Measurements from ENCODE around the gene PHYH. TPM values are rescaled to one million over a fixed set of nuclear protein-coding genes. Genes with fewer than 3 reads are reported as not detected.

PHYH gene
- total RNA-seq, 2 experiments from 2014 or later = 6.9 to 15.1 TPM

DNA sequence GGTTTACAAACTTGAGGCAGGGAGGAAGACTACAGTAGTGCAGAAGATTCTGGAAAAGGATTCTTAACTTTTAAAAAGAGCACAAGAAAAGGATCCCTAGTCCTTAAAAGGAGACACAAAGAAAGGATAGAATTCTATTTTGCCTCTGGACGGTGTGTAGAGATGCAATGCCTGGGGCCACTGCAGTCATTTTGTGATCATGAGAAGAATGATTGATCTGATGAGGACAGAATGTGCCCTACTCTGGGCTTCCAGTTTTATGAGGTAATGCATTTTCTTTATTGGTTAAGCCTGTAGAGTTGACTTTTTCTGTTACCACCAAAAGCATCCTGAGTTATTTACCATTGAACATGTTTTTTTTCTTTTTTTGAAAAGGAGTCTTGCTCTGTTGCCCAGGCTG lies 37.4 kb downstream of the PHYH start:
- H3K36me3 ChIP-seq (ENCODE audit: insufficient read depth, low read length) = no peaks in the 10 kb centered on the region
- no peaks in the 10 kb centered on the region for H3K79me2 ChIP-seq (ENCODE audit: insufficient read depth, low read depth, low read length)
- no peak for DNase-seq (ENCODE audit: low spot score)
- no peak overlapping the region for H3K27ac ChIP-seq (ENCODE audit: low read depth, low read length, poor library complexity, severe bottlenecking)
- no peaks in the 10 kb centered on the region for H3K9me3 ChIP-seq (ENCODE audit: low read length)
- TF ChIP-seq, protein P1, sequence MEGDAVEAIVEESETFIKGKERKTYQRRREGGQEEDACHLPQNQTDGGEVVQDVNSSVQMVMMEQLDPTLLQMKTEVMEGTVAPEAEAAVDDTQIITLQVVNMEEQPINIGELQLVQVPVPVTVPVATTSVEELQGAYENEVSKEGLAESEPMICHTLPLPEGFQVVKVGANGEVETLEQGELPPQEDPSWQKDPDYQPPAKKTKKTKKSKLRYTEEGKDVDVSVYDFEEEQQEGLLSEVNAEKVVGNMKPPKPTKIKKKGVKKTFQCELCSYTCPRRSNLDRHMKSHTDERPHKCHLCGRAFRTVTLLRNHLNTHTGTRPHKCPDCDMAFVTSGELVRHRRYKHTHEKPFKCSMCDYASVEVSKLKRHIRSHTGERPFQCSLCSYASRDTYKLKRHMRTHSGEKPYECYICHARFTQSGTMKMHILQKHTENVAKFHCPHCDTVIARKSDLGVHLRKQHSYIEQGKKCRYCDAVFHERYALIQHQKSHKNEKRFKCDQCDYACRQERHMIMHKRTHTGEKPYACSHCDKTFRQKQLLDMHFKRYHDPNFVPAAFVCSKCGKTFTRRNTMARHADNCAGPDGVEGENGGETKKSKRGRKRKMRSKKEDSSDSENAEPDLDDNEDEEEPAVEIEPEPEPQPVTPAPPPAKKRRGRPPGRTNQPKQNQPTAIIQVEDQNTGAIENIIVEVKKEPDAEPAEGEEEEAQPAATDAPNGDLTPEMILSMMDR (conservative IDR thresholded peaks at IDR 0.05; ENCODE audit: low read length) = no peak
- no peak for TF ChIP-seq EZH2phosphoT487 (IDR thresholded peaks at IDR 0.05; ENCODE audit: borderline replicate concordance, low read depth, low read length)
- H4K20me1 ChIP-seq (ENCODE audit: insufficient read depth, low read length) = no peaks in the 10 kb centered on the region
- no peak overlapping the region for H2AFZ ChIP-seq (ENCODE audit: low read length)
- ChIA-PET POLR2A (no interaction called here), CTCF (ENCODE audit: unreplicated experiment) (no interaction called here)
- H3K4me2 ChIP-seq (ENCODE audit: low read length) = no peak overlapping the region
- no peak overlapping the region for H3K4me3 ChIP-seq (ENCODE audit: low read depth, low read length, poor library complexity, severe bottlenecking)
- H3K9me2 ChIP-seq (ENCODE audit: insufficient read depth, low read length) = no peaks in the 10 kb centered on the region
- no TSS peak for BruUV-seq (replicated peaks)
- H3K4me1 ChIP-seq (ENCODE audit: insufficient read depth, low read length, poor library complexity, severe bottlenecking) = peaks cover 11% of the 10 kb centered on the region
- intact Hi-C loops (cut with micrococcal nuclease; ENCODE audit: unreplicated experiment) = no loop called here

DNA sequence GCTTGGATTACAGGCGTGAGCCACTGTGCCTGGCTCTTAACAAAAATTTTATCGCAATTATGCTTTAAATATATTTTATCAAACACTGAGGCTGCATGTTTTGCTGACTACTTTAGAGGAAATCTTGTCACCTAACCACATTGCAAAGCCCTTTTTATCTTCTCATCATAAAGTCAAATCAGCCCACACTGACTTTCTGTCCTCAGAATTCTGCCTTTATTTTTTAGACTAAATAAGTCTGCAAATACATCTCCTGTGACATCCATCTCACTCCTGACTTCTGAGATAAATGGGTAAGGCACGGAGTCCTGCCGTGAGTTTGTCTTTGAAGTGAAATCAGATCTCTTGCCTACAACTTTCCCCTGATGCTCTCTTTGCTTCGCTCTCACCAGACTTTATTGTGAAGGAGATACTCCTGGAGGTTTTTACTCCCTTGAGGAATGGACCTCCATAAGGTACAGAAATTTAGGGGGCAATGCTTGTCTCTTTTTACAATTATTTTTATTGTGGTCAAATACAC lies 42.2 kb downstream of the PHYH start:
- Histone ChIP-seq H2AFZ (ENCODE audit: low read length) (no peak overlapping the region), H3K9me3 (ENCODE audit: low read length) (no peaks in the 10 kb centered on the region), H3K36me3 (ENCODE audit: insufficient read depth, low read length) (no peaks in the 10 kb centered on the region), H3K4me3 (ENCODE audit: low read depth, low read length, poor library complexity, severe bottlenecking) (no peak overlapping the region), H3K4me1 (ENCODE audit: insufficient read depth, low read length, poor library complexity, severe bottlenecking) (peaks cover 8% of the 10 kb centered on the region), H4K20me1 (ENCODE audit: insufficient read depth, low read length) (no peaks in the 10 kb centered on the region), H3K27ac (ENCODE audit: low read depth, low read length, poor library complexity, severe bottlenecking) (no peak overlapping the region), H3K4me2 (ENCODE audit: low read length) (no peak overlapping the region), H3K9me2 (ENCODE audit: insufficient read depth, low read length) (no peaks in the 10 kb centered on the region), H3K79me2 (ENCODE audit: insufficient read depth, low read depth, low read length) (no peaks in the 10 kb centered on the region)
- intact Hi-C loops (cut with micrococcal nuclease; ENCODE audit: unreplicated experiment) = no loop called here
- POLR2A ChIA-PET = no interaction called here
- BruUV-seq (replicated peaks) = no TSS peak
- no peak for DNase-seq (ENCODE audit: low spot score)
- CTCF ChIA-PET (ENCODE audit: unreplicated experiment) = no interaction called here
- TF ChIP-seq EZH2phosphoT487 (IDR thresholded peaks at IDR 0.05; ENCODE audit: borderline replicate concordance, low read depth, low read length) = no peak
- TF ChIP-seq, protein P1 (conservative IDR thresholded peaks at IDR 0.05; ENCODE audit: low read length) = no peak

DNA sequence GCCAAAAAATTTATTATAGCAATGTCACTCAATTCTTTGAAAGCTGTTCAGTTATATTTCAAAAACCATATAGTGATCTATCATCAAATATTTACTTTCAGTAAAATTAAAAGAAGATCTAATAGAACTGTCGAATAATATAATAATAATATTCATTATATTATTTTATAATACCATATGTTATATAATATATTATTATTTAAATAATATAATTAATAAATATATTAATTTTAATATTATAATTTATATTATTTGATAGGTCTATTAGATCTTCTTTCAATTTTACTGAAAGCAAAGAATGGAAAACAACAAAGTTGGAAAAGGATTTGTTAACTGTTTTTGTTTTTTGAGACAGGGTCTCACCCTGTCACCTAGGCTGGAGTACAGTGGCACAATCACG lies 43.2 kb downstream of the PHYH start:
- Histone ChIP-seq H3K36me3 (ENCODE audit: insufficient read depth, low read length) (no peaks in the 10 kb centered on the region), H3K4me3 (ENCODE audit: low read depth, low read length, poor library complexity, severe bottlenecking) (no peak overlapping the region), H3K4me2 (ENCODE audit: low read length) (no peak overlapping the region), H3K9me3 (ENCODE audit: low read length) (no peaks in the 10 kb centered on the region), H4K20me1 (ENCODE audit: insufficient read depth, low read length) (no peaks in the 10 kb centered on the region), H3K4me1 (ENCODE audit: insufficient read depth, low read length, poor library complexity, severe bottlenecking) (peaks cover 14% of the 10 kb centered on the region), H3K9me2 (ENCODE audit: insufficient read depth, low read length) (no peaks in the 10 kb centered on the region), H2AFZ (ENCODE audit: low read length) (no peak overlapping the region), H3K27ac (ENCODE audit: low read depth, low read length, poor library complexity, severe bottlenecking) (no peak overlapping the region), H3K79me2 (ENCODE audit: insufficient read depth, low read depth, low read length) (no peaks in the 10 kb centered on the region)
- no TSS peak for BruUV-seq (replicated peaks)
- POLR2A ChIA-PET = interaction anchor here (1.3 kb wide), 1 partner anchor 8 kb away, joined by 4 read pairs; no protein-coding TSS in a partner anchor
- intact Hi-C loops (cut with micrococcal nuclease; ENCODE audit: unreplicated experiment) = no loop called here
- TF ChIP-seq, protein P1 (conservative IDR thresholded peaks at IDR 0.05; ENCODE audit: low read length) = no peak
- no peak for TF ChIP-seq EZH2phosphoT487 (IDR thresholded peaks at IDR 0.05; ENCODE audit: borderline replicate concordance, low read depth, low read length)
- no peak for DNase-seq (ENCODE audit: low spot score)
- CTCF ChIA-PET (ENCODE audit: unreplicated experiment) = no interaction called here

Measured in OCI-LY7 (cell line).